HG03521 (cell line): ENCODE data around the gene BUB1B.
"Not testable (repeated sequence)": the region's sequence is repeated elsewhere in the genome, so short reads cannot be mapped to it uniquely, and the experiment has no call there.

Experiments
- ATAC-seq: cut with Tn5 transposase; IDR thresholded peaks from one replicate; pipeline ENCODE4 v1.9.1; 2021; ENCODE audit warnings: mild to moderate bottlenecking, moderate library complexity; ENCODE audit not compliant: unreplicated experiment

BUB1B gene

DNA sequence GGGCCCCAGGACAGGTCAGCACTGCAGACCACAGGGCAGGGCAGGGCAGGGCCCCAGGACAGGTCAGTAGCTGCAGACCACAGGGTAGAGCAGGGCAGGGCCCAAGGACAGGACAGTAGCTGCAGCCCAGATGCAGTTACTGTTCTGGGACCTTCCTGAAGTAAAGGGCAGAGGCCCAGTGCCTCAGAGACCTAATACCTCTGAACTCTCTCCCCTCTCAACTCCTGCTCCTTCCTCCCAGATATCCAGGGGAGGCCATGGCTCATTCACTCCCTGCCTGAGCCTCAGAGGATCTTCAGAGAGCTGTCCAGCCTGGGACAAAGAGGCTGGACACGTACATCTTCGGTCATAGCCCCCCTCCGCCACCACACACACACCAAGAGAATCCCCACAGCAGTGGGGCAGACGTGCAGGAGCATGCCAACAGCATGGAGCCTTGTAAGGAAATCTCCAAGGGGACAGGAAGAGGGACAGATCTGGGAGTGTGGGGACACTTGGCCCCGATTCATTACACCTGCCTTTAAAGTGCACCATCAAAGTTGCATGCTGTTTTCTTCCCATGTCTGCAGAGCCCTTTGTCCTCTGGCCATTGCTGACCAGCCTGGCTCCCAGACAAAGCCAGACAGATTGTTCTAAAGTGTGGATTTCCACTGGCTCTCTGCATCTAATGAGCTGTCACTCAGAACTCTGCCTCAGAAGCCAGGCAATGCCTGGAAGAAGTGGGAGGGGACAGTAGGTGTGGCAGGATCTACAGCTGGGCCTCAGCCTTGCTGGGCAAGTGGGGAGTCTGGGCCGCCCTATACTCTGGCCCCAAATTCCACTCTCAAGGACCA lies 24.2 kb upstream of the BUB1B start:
- ATAC-seq: no peak

GRCh38 chr15:40137303-40138200 lies 23.3 kb upstream of the BUB1B start:
- no peak for ATAC-seq

- ATAC-seq: not testable (repeated sequence)
Observed at GRCh38 chr15:40138201-40138570, 22.7 kb upstream of the BUB1B start.

DNA sequence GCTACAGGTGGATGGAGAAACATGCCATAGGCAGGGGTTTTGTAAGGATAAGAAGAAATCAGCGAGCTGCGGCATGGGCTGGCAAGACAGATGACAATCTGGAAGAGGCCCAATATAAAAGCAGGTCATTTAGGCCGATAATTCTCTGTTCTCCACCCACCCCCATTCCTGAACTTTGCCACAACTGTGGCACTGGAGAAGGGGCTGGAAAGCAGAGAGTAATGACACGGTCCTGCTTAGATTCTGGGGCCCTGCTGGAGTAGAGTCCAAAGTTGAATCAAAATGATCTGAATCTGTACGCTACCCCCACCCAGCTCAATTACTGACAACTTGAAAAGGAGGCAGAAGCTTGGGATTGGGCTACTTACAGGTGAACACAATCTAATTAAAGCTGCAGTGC lies 18.4 kb upstream of the BUB1B start:
- ATAC-seq: no peak

GRCh38 chr15:40146037-40146436 lies 14.8 kb upstream of the BUB1B start:
- no peak for ATAC-seq

DNA sequence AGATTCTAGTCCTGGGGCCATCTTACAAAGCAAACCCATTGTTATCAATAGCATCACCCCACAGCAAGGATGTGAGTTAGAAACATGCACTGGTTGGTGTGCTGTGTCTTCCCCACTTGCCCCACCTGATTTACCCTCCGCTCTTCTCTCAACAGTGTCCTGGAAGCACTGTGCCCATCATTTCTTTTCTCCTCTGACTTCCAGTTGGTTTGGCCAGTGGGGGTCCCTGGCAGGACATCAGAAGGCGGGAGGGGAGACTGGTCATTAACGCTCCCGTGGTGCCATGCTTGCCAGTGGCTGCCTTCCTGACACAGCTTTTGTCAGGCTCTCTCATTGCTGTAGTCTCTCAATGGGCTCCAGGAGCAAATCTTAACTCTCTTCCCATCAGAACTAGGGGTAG lies 11.5 kb upstream of the BUB1B start:
- no peak for ATAC-seq

GRCh38 chr15:40150163-40150925 lies 10.5 kb upstream of the BUB1B start:
- no peak for ATAC-seq

GRCh38 chr15:40151499-40151898 lies 9.4 kb upstream of the BUB1B start:
- ATAC-seq: no peak

DNA sequence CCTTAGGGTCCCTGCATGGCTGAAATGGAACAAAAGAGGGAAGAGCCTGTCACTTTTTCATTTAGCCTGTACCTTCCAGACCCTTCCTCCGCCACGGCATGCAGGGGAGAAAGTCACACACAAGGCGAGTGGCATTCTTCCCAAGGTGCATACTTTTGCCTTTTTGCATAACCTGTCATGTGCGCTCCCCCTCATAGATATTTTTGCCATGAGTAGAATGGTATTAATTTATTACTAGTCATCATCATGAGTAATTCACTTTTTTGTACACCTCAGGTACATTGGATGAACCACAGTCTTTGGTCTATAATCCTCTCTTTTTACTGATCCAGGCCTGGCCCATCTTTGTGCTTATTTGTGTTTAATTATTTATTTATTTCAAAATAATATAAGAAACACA lies 8.9 kb upstream of the BUB1B start:
- no peak for ATAC-seq

- ATAC-seq: not testable (repeated sequence)
Observed at GRCh38 chr15:40154821-40155220, 6.0 kb upstream of the BUB1B start.

DNA sequence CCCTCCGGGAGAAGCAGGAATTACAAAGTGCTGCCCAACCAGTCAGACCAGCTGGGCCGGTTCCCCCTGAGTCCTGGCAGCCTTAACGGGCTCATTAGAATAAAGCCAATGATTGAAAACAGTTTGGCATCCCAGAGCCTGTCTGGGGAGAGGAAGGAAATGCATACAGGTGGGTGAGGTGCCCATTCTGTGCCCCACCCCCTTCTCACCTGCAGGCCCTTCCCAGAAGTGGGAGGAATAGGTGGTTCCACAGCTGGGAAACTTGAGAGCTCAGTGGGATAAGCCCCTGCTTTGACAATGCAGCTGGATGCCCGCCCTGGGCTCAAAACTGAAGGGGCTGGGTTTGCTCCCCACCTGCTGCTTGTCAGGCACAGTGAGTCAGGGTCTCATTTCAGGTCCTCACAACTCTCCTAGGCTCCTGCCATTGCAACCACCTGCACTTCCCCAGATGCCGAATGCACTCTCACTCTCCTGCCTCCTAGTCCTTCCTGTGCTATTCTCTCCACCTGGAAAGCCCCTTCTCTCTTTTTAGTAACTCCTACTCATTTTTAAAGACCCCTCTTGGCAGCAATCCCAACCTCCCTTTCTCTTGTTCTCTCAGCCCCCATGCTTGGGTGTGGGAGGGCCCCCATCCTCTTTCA lies 5.5 kb upstream of the BUB1B start:
- no peak for ATAC-seq

DNA sequence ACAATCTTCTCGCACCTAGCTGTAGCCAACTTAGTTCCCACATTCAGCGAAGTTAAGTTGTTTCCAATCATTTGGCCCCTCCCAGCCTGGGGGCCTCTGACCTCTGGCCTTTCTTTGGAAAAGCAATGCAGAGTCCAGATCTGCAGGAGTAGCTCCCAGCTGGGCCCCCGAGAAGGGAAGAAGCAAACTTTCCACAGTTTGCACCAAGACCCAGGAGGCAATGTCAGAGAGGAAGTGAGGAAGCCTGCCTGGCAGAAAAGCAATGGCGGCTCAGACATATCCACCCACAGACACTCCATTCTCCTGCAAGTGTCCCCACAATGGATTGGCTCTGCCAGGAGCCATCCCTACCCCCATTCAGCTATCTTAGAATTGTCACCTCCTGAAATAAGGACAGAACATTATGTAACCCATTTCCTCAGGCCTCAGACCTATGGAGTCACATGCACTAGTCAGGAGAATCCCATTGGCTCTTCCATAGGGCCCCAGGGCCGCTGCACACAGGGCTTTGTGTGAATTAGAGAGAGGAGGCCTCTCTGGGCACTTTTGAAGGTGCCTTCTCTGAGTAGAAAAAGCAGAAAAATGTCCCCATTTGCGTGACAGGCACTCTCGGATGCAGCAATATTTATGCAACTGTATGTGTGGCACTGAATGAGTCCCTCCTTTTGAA lies 3.0 kb upstream of the BUB1B start:
- ATAC-seq: no peak

DNA sequence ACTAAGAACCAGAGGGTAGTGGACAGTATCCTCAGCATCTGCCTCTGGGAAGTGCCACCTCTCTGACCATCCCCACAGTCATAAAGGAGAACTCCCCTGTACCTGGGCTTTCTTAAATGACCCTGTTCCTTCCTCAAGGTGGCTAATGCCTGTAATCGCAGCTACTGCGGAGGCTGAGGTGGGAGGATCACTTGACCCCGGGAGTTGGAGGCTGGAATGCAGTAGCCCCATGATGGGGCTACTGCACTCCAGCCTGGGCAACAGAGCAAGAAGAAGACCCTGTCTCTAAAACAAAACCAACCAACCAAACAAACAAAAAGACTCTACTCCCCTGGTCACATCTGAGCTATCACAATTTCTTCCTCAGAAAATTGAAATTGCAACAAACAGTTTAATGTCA lies 848 bp upstream of the BUB1B start:
- no peak for ATAC-seq

DNA sequence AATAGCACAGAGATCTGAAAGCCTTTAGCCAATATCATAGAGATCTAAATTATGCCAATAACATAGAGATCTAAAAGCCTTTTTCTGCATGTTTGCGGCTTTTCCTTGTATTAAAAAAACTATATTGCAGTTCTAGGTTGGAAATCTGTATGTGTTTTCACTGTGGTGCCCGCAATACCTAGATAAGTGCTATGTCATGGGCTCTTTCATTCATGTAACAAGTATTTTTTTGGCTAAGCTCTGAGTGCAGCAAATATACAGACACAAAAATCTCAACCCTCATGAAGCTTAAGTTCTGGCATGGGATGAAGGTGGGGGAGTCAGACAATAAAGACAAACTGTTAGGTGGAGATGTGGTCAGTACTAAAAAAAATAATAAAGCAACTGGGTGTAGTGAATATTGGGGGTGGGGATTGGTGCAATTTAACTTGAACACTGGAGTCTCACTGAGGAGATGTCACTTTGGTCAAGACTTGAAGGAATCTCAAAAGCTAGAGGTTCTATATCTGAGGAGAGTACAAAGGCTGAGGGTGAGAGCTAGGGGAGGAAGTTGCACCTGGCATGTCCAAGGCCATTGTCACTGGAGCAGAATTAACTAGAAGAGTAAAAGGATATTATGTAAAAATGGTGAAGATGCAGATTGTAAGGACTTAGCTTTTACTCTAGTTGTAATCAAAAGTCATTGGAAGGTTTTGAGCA lies 973 bp downstream of the BUB1B start:
- ATAC-seq: no peak

DNA sequence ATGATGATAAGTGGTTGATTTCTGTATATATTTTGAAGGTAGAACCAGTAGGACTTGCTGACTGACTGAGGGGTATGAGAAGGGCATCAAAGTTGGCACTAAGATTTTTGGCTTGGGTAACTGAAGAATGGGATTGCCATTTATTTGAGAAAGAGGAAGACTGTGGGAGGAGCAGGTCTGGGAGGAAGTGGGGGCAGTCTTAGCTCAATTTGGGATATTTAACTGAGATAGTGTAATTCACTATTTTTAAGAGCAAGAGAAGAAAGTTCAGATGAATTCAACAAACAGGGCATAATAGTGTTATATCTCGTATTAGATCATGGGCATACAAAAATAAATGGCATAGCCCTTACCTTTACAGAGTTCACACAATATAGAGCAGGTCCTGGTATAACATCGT lies 1.7 kb downstream of the BUB1B start:
- no peak for ATAC-seq

DNA sequence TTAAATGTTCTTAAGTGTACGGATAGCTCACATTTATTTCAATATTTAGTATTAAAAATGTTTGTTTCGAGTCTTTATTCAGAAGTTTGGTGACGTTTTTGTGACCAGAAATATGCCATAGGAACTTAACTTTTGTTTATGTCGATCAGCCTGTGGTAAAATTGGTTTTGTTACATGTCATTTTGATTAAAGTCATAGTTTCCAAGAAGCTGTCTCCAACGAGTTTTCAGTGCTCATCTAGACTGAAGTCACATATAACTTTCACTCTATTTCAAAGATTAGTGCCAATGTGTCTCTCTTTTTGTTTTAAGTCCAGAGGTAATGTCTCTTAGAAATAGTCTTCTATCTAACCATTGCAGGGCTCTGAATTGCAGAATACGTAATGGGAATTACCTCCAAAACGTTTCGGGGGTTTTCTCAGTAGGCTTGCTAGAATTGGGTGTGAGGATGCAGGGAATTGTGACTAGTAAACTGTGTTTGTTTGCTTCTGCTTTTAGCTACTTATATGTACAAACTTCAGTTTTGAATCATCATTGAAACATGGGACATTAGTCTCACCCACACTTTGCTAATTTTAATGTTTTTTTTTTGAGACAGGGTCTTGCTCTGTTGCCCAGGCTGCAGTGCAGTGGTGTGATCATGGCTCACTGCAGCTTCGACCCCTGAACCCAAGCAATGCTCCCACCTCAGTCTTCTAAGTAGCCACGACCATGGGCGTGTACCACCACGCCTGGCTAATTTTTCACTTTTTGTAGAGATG lies 3.0 kb downstream of the BUB1B start:
- no peak for ATAC-seq

- not testable (repeated sequence) for ATAC-seq
Observed at GRCh38 chr15:40167374-40167773, 6.5 kb downstream of the BUB1B start.

- ATAC-seq: no peak
Observed at GRCh38 chr15:40175160-40175559, 14.3 kb downstream of the BUB1B start.
